ENCODE results near the gene ZFP3.
"Not testable (repeated sequence)": the region's sequence is repeated elsewhere in the genome, so short reads cannot be mapped to it uniquely, and the experiment has no call there.

DNA sequence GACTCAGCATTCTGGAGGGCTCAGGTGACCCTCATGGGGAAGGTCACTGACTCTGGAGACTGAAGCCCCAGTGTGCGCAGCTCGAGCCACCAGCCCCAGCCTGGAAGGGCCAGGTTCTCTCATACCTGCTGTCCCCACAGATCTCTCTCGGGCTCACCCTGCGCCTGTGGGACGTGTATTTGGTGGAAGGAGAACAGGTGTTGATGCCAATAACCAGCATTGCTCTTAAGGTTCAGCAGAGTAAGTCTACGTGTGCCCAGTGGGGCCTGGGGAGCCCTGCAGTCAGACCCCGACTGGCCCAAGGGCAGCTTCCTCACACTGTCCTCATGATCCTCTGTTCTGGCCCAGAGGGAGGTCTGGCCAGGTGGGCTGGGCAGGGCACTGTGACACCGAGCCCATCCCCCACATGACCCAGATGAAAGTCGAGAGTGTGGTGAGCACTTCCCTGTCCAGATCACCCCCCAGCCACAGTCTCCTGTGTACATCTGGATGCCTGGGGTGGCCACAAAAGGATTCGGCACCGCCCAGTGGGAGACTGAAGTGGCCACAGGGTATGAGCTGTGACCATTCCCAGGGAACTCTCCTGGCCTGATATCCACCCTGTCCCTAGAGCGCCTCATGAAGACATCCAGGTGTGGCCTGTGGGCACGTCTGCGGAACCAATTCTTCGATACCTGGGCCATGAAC lies 59.4 kb downstream of the ZFP3 start:
- TF ChIP-seq, protein P1, sequence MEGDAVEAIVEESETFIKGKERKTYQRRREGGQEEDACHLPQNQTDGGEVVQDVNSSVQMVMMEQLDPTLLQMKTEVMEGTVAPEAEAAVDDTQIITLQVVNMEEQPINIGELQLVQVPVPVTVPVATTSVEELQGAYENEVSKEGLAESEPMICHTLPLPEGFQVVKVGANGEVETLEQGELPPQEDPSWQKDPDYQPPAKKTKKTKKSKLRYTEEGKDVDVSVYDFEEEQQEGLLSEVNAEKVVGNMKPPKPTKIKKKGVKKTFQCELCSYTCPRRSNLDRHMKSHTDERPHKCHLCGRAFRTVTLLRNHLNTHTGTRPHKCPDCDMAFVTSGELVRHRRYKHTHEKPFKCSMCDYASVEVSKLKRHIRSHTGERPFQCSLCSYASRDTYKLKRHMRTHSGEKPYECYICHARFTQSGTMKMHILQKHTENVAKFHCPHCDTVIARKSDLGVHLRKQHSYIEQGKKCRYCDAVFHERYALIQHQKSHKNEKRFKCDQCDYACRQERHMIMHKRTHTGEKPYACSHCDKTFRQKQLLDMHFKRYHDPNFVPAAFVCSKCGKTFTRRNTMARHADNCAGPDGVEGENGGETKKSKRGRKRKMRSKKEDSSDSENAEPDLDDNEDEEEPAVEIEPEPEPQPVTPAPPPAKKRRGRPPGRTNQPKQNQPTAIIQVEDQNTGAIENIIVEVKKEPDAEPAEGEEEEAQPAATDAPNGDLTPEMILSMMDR (IDR thresholded peaks at IDR 0.05): not testable (repeated sequence)
- not testable (repeated sequence) for TF ChIP-seq POLR2A (IDR thresholded peaks at IDR 0.05)
